HFFc6 (cell line): ENCODE results near the gene CCDC137. TPM values are rescaled to one million over a fixed set of nuclear protein-coding genes. Genes with fewer than 3 reads are reported as not detected.

ENCODE experiments used
- DNase-seq: peaks from one replicate; pipeline ENCODE4 v3.0.0-alpha.2; 2018
- H3K27ac Mint-ChIP-seq: 2 replicates; pipeline ENCODE4 v1.8.0; 2020; ENCODE audit warnings: mild to moderate bottlenecking, mixed read lengths
- H3K27me3 Mint-ChIP-seq: 2 replicates; pipeline ENCODE4 v1.8.0; 2021; ENCODE audit warnings: mild to moderate bottlenecking, moderate library complexity, mixed read lengths; ENCODE audit not compliant: insufficient read depth
- H3K36me3 Mint-ChIP-seq: 2 replicates; pipeline ENCODE4 v1.8.0; 2021; ENCODE audit warnings: low read depth, mixed read lengths
- H3K4me1 Mint-ChIP-seq: 2 replicates; pipeline ENCODE4 v1.8.0; 2020; ENCODE audit warnings: low read depth, mixed read lengths
- H3K4me3 Mint-ChIP-seq: 2 replicates; pipeline ENCODE4 v1.8.0; 2020; ENCODE audit warnings: mild to moderate bottlenecking, moderate library complexity, mixed read lengths
- H3K9me3 Mint-ChIP-seq: 2 replicates; pipeline ENCODE4 v1.8.0; 2020; ENCODE audit warnings: mild to moderate bottlenecking, mixed read lengths
- total RNA-seq, 6 experiments: library from RNA; stranded (reverse); fragmentation: NEBNext Ultra II Directional; extraction: Animal tissue kit (Norgen Biotek cat#: 25700); gene quantifications; 2 replicates in 1 of 6; 3 replicates in 5 of 6; pipeline ENCODE4 v1.2.3, GENCODE V29; 2021
- TF ChIP-seq, protein P1 (sequence below): fragments of 200-600 bp; sonication (generic); IDR thresholded peaks from 2 replicates; pipeline ENCODE4 v1.5.0; 2021; ENCODE audit warnings: antibody characterized with exemption, mild to moderate bottlenecking

CCDC137 gene
- total RNA-seq, 6 experiments from 2014 or later = 22.8 to 28.8 (median 25.2) TPM

DNA sequence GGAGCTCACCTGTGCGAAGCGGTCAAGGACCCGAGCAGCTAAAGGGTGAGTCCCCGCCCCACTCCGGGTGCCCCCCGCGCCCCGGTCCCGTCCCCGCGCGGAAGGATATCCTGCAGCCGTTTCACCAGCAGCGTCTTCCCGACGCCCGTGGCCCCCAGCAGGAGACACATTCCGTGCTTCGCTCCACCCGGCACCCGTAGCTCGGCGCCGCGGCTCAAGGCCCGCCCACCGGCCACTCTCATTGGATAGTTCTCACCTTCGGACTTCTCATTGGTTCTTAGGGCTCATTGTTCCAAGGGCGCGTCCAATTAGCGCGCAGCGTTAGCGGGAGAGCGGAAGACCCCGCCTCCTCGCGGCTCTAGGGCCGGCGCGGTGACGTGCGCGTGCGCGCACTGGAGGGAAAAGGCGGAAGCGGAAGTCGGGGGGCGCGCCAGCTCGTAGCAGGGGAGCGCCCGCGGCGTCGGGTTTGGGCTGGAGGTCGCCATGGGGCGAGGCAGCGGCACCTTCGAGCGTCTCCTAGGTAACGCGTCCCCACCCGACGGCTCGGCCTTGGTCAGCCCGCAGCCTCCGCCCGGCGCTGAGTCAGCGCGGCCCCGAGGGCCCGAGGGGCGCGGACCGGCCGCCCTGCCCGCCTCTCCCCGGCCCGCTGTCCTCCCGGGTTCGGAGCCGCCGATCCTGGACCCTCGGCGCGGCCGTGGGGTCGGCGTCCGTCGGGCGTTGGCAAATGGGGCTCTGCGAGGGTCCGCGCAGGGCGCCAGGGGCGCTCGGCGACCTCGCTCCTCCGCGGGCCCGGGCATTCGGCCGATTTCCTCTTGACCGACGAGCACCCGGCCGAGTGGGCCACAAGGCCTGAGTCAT, 17.3 kb downstream of the CCDC137 start, which contains the start of the genes ARL16 and HGS:
ARL16 (minus strand) TSS at position 214 of the 858 bp plus-strand sequence; CDS start at position 170, 44 bp downstream.
HGS (plus strand) TSS at position 428 of the 858 bp plus-strand sequence; CDS start at position 484, 56 bp downstream.
- Mint-ChIP-seq H3K27me3 (peaks cover 15% of the 10 kb centered on the region), H3K27ac (peak within 1 kb of the TSS; percentile 99), H3K4me1 (peaks cover 24% of the 10 kb centered on the region), H3K4me3 (peak within 1 kb of the TSS; percentile 98), H3K36me3 (peaks cover 23% of the 10 kb centered on the region), H3K9me3 (no peaks in the 10 kb centered on the region)
- peak; percentile 100 for DNase-seq
- TF ChIP-seq, protein P1, sequence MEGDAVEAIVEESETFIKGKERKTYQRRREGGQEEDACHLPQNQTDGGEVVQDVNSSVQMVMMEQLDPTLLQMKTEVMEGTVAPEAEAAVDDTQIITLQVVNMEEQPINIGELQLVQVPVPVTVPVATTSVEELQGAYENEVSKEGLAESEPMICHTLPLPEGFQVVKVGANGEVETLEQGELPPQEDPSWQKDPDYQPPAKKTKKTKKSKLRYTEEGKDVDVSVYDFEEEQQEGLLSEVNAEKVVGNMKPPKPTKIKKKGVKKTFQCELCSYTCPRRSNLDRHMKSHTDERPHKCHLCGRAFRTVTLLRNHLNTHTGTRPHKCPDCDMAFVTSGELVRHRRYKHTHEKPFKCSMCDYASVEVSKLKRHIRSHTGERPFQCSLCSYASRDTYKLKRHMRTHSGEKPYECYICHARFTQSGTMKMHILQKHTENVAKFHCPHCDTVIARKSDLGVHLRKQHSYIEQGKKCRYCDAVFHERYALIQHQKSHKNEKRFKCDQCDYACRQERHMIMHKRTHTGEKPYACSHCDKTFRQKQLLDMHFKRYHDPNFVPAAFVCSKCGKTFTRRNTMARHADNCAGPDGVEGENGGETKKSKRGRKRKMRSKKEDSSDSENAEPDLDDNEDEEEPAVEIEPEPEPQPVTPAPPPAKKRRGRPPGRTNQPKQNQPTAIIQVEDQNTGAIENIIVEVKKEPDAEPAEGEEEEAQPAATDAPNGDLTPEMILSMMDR = peak; percentile 3; the same call in 1 of the 2 replicates

DNA sequence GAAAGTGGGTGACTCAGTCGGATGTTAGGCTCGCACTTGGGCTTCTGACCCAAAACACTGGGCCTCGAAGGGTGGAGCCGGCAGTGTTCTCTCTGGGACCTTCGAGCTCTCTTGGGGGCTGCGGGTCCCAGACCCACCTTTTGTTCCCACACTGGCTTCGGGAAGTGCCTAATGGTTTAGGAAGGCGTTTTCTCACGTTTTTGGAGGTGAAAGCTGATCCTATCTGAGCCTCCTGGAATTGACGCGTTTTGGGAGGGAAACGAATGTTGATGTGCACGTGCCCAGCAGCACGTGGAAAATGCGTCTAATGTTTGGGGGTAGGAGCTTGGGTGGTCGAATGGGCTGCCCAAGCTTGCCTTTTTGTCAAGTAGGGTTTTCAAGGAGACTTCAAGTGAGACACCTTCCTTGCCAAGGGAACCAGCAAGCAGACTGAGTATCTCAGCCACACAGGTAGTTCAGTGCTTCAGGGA, 17.9 kb downstream of the CCDC137 start:
- H3K27me3 Mint-ChIP-seq = peaks cover 16% of the 10 kb centered on the region
- H3K27ac Mint-ChIP-seq = peak overlapping the region; percentile 99
- peaks cover 24% of the 10 kb centered on the region for H3K4me1 Mint-ChIP-seq
- H3K36me3 Mint-ChIP-seq = peaks cover 23% of the 10 kb centered on the region
- TF ChIP-seq, protein P1 = no peak
- peak; percentile 80 for DNase-seq
- H3K4me3 Mint-ChIP-seq = peak overlapping the region; percentile 98
- H3K9me3 Mint-ChIP-seq = no peaks in the 10 kb centered on the region

DNA sequence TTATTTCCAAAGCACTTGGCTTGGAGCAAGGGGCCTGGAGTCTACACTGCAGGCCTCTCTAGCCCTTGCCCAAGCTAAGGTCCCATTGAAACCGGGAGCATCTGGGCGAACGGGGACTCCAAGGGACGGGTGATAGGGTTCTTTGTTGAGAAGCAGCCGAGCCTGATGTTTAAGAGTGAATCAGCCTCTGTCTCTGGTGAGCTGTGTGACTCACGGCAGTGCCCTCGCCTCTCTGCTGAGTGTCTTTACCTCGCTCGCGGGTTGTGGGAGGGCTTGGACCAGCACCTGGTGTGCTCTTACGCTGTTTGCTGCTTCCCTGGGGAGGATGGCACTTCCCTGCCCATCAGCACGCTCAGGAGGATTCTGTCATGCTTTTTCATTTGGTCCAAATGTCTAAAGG, 18.6 kb downstream of the CCDC137 start:
- Mint-ChIP-seq H3K4me3 (peak overlapping the region; percentile 98), H3K9me3 (no peaks in the 10 kb centered on the region), H3K27me3 (peaks cover 16% of the 10 kb centered on the region), H3K36me3 (peaks cover 23% of the 10 kb centered on the region), H3K4me1 (peaks cover 24% of the 10 kb centered on the region), H3K27ac (peak overlapping the region; percentile 99)
- DNase-seq = peak; percentile 79
- TF ChIP-seq, protein P1 = no peak

DNA sequence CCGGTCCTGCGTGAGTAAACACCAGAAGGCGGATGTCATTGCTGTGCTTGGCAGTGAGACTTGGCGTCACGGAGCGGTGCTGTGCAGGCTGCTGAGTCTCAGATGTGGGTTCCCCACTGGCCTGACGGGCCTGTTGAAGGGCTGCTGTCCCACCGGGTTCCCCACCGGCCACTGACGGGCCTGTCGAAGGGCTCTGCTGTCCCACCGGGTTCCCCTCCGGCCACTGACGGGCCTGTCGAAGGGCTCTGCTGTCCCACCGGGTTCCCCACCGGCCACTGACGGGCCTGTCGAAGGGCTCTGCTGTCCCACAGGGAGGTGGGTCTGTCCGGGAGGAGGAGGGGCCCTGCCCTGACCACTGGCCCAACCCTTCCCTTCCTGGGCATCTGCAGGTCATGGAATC, 20.1 kb downstream of the CCDC137 start:
- Mint-ChIP-seq H3K4me3 (no peak overlapping the region; the same call in 1 of the 2 replicates), H3K27ac (no peak overlapping the region), H3K36me3 (peaks cover 23% of the 10 kb centered on the region), H3K27me3 (peaks cover 16% of the 10 kb centered on the region), H3K4me1 (peaks cover 24% of the 10 kb centered on the region), H3K9me3 (no peaks in the 10 kb centered on the region)
- TF ChIP-seq, protein P1 = no peak
- DNase-seq = no peak

DNA sequence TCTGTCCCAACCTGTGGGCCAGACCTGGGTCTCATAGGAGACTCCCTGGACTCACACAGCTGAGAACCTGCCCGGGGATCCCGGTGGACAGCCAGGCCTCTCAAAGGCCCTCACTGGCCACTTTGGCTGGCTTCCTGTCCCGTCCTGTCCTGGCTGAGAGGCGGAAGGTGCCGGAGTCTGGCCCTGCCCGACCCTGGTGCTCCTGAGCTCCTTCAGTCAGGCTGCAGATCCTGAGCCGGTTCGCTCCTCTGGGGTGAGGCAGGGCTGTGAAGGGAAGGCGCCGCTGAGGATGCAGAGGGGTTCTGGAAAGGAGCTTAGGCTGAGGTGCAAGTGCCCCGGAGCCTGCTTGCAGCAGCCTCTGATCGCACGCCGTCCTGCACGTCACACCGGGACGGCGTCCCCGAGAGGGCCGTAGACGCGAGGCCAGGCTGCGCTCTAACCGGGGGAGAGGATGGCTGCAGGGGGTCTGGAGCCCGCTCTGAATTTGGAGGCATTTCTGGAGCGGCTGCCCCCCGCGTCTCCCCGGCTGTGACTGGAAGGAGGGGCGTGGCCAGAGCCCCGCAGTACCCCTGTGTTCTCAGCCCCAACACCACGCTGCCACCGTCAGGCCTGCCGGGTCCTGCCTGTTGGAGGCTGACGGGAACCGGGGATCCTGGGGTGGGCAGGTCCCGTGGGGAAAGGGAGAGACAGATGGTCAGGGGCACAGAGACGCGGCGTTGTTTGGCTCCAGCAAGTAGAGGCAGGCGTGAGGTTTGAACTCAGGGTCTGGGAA, 21.4 kb downstream of the CCDC137 start:
- peaks cover 16% of the 10 kb centered on the region for H3K27me3 Mint-ChIP-seq
- H3K9me3 Mint-ChIP-seq = no peaks in the 10 kb centered on the region
- TF ChIP-seq, protein P1 = no peak
- peaks cover 17% of the 10 kb centered on the region for H3K4me1 Mint-ChIP-seq
- no peak for DNase-seq
- peak overlapping the region; percentile 55; the same call in 1 of the 2 replicates for H3K27ac Mint-ChIP-seq
- no peak overlapping the region for H3K4me3 Mint-ChIP-seq
- peaks cover 20% of the 10 kb centered on the region for H3K36me3 Mint-ChIP-seq
